Measurements from ENCODE around the gene SEC22C.

The SEC22C gene

DNA sequence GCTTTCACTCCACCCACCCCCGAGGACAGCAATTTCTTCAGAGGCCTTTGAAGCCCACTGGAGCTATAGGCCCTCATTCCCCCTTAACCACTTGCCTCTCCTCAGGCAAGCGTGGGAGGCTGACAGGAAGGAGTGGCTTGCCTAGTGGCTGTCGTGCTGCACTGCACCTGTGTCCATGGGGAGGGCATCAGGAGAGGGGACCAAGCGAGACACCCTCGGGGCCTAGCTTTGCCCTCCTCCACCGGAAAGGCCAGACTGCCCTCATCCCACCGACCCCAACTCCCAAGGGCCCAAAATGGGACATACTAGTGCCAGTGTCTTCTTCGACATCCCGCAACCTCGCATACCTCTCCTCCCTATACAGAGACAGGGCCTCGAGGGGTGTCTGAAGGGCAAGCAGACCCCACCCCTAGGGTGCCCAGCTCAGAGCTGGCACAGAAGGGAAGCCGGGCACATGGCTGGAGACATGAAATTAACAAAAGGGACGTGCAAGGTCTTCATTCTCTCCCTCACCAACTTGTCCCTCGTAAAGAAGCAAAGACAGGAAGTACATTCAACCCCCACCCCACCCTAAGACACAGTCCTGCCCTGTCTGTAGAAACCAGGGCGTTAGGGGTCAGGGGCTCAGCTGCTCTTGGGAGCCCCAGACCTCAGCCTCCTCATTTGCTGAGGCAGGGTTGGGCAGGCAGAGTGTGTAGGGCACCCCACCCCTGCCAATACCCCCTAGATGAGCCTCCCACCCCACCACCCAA is 55.0 kb downstream of the SEC22C start:
- no peak overlapping the region for H3K4me3 ChIP-seq (ENCODE audit: low read depth, low read length)
- TF ChIP-seq, protein P1, sequence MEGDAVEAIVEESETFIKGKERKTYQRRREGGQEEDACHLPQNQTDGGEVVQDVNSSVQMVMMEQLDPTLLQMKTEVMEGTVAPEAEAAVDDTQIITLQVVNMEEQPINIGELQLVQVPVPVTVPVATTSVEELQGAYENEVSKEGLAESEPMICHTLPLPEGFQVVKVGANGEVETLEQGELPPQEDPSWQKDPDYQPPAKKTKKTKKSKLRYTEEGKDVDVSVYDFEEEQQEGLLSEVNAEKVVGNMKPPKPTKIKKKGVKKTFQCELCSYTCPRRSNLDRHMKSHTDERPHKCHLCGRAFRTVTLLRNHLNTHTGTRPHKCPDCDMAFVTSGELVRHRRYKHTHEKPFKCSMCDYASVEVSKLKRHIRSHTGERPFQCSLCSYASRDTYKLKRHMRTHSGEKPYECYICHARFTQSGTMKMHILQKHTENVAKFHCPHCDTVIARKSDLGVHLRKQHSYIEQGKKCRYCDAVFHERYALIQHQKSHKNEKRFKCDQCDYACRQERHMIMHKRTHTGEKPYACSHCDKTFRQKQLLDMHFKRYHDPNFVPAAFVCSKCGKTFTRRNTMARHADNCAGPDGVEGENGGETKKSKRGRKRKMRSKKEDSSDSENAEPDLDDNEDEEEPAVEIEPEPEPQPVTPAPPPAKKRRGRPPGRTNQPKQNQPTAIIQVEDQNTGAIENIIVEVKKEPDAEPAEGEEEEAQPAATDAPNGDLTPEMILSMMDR (IDR thresholded peaks at IDR 0.05; ENCODE audit: insufficient read depth, low read length, missing control alignments) = no peak
- DNase-seq (ENCODE audit: low read depth, low spot score) = no peak
- CTCF ChIA-PET = interaction anchor here (0.6 to 1.4 kb wide), 4 partner anchors 8 to 368 kb away, joined by 3 to 5 read pairs (median 3); no protein-coding TSS in a partner anchor
- POLR2A ChIA-PET = no interaction called here

DNA sequence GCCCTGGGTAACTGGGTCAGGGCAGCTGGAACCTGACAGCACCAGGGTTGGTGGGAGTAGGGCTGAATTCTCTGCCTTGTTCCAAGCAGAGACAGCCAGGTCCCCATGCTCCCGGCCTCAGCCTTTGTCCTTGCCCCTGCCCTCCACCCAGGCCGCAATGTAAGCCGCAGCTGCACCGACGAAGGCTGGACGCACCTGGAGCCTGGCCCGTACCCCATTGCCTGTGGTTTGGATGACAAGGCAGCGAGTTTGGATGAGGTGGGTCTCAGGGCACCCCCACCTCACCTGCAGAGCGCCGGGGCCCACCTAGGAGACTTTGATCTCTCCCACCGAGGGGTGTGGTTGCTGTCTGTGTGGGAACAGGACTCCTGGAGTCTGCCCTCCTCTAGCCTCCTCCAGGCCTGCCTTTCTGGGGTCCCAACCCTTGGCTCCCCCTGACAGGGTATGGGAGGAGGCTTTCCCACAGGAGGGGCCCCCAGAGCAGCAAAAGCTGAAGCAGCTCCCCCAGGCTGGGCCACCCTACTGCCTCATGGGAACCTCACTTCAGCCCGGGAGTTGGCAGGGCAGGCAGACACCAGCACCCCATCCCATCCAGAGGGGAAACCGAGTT is 55.9 kb downstream of the SEC22C start:
- H3K4me3 ChIP-seq (ENCODE audit: low read depth, low read length) = no peak overlapping the region
- DNase-seq (ENCODE audit: low read depth, low spot score) = no peak
- POLR2A ChIA-PET = no interaction called here
- CTCF ChIA-PET = interaction anchor here (0.9 to 1.5 kb wide), 4 partner anchors 9 to 21 kb away, joined by 3 to 5 read pairs (median 4); no protein-coding TSS in a partner anchor
- TF ChIP-seq, protein P1 (IDR thresholded peaks at IDR 0.05; ENCODE audit: insufficient read depth, low read length, missing control alignments) = no peak

DNA sequence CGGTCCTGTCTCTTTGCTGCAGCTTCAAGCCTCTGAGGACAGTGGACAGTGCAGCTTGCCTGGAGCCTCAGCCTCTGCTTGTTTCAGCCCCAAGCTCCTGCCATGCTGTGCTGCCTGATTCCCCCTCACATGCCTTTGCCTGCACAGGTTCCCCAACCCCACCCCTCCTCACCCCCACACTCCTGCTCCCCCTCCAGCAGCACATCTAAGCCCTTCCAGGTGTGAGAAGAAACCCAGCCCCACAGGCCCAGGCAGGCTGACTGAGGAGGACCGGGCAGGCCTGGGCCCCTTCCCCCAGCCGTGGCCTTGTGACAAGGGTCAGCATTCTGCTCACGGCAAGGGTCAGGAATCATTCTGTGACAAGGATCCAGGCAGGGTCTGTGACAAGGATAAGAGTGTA is 56.6 kb downstream of the SEC22C start:
- DNase-seq (ENCODE audit: low read depth, low spot score) = no peak
- H3K4me3 ChIP-seq (ENCODE audit: low read depth, low read length) = no peak overlapping the region
- ChIA-PET POLR2A (no interaction called here), CTCF (interaction anchor here (1.4 to 3.3 kb wide), 3 partner anchors 10 to 22 kb away, joined by 3 to 13 read pairs (median 4); no protein-coding TSS in a partner anchor)
- TF ChIP-seq, protein P1 (IDR thresholded peaks at IDR 0.05; ENCODE audit: insufficient read depth, low read length, missing control alignments) = no peak

DNA sequence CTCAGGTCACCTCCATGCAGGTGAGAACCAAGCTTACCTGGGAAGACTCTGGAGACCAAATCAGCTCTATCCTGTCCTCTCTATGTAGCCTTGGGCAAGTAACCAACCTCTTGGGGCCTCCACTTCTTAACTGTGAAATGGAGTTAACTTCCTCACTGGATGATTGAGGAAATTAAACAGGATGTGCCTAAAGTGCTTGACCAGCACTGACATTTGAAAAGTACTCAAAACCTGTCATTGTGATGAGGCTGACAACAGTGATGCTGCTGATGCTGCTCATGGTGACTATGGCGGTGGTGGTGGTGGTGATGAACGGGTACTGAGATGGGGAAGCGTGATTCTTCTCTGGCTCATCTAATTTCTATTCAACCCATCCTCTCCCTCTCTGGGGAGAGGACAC is 57.0 kb downstream of the SEC22C start:
- TF ChIP-seq, protein P1 (IDR thresholded peaks at IDR 0.05; ENCODE audit: insufficient read depth, low read length, missing control alignments) = no peak
- H3K4me3 ChIP-seq (ENCODE audit: low read depth, low read length) = no peak overlapping the region
- ChIA-PET CTCF (interaction anchor here (1.5 to 3.3 kb wide), 2 partner anchors 12 to 23 kb away, joined by 4 to 13 read pairs; no protein-coding TSS in a partner anchor), POLR2A (no interaction called here)
- DNase-seq (ENCODE audit: low read depth, low spot score) = no peak

DNA sequence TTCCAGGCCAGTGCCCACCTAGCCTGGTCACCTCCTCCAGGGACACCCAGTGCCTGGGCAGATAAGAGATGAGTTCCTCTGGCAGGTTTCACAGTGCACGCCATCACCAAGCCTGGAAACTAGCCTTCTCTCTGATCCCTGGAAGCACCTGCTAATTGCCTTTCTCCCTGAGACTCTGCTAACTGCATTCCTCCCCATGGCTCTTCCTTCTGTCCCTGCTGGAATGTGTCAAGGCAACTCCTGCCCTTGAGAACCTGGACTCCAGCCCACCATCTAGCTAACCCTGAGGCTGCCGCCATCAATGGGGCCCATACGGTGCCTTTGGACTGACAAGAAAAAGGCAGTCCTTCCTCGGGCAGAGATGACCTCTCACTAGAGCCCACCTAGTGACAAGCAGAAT is 60.9 kb downstream of the SEC22C start:
- TF ChIP-seq, protein P1 (IDR thresholded peaks at IDR 0.05; ENCODE audit: insufficient read depth, low read length, missing control alignments) = no peak
- CTCF ChIA-PET = no interaction called here
- DNase-seq (ENCODE audit: low read depth, low spot score) = no peak
- H3K4me3 ChIP-seq (ENCODE audit: low read depth, low read length) = no peak overlapping the region
- POLR2A ChIA-PET = no interaction called here

DNA sequence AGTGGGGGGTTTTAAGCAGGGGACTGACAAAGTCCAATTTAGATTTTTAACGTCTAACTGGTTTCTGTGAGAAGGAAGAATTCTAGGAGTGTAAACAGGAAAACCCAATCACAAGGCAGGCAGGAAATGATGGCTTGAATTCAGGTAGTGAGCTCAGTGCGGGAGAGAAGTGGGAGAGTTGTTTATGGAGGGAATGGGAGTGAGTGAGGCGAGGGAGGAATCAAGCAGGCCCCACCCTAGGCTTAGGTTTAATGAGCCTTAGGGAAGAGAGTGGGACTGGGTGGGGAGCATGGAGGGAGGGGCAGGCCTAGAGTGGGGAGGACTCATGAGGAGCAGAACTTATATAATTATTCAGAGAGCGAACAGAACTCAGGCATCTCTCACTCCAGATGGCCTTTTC is 61.4 kb downstream of the SEC22C start:
- no peak for DNase-seq (ENCODE audit: low read depth, low spot score)
- ChIA-PET POLR2A (no interaction called here), CTCF (interaction anchor here (0.6 kb wide), 1 partner anchor 291 kb away, joined by 3 read pairs; no protein-coding TSS in a partner anchor)
- H3K4me3 ChIP-seq (ENCODE audit: low read depth, low read length) = no peak overlapping the region
- TF ChIP-seq, protein P1 (IDR thresholded peaks at IDR 0.05; ENCODE audit: insufficient read depth, low read length, missing control alignments) = no peak
